RWPE1 (cell line): ENCODE results near the gene OR1K1.

Experiments
- CTCF ChIA-PET: fragments of 350-600 bp; sonication (Branson Sonifier 250); formaldehyde crosslinking; extraction: SDS; loops from one replicate; lab custom pipeline; 2021; lab: Yijun Ruan, JAX
- POLR2A ChIA-PET: fragments of 400-600 bp; formaldehyde crosslinking; extraction: SDS; loops from one replicate; lab custom pipeline; 2020; ENCODE audit warnings: antibody characterized with exemption; ENCODE audit not compliant: low non-redundant PET; lab: Yijun Ruan, JAX
- DNase-seq: peaks from one replicate; pipeline ENCODE4 v3.0.0; 2012; ENCODE audit warnings: low spot score
- H3K27ac ChIP-seq: fragments of 450-650 bp; 2 replicates; pipeline ENCODE4 v1.5.1; 2017
- TF ChIP-seq, protein P1 (sequence below): fragments of 450-650 bp; conservative IDR thresholded peaks from 2 replicates; pipeline ENCODE4 v1.5.1; 2017; ENCODE audit warnings: low read depth, mild to moderate bottlenecking

Gene OR1K1, protein sequence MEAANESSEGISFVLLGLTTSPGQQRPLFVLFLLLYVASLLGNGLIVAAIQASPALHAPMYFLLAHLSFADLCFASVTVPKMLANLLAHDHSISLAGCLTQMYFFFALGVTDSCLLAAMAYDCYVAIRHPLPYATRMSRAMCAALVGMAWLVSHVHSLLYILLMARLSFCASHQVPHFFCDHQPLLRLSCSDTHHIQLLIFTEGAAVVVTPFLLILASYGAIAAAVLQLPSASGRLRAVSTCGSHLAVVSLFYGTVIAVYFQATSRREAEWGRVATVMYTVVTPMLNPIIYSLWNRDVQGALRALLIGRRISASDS

DNA sequence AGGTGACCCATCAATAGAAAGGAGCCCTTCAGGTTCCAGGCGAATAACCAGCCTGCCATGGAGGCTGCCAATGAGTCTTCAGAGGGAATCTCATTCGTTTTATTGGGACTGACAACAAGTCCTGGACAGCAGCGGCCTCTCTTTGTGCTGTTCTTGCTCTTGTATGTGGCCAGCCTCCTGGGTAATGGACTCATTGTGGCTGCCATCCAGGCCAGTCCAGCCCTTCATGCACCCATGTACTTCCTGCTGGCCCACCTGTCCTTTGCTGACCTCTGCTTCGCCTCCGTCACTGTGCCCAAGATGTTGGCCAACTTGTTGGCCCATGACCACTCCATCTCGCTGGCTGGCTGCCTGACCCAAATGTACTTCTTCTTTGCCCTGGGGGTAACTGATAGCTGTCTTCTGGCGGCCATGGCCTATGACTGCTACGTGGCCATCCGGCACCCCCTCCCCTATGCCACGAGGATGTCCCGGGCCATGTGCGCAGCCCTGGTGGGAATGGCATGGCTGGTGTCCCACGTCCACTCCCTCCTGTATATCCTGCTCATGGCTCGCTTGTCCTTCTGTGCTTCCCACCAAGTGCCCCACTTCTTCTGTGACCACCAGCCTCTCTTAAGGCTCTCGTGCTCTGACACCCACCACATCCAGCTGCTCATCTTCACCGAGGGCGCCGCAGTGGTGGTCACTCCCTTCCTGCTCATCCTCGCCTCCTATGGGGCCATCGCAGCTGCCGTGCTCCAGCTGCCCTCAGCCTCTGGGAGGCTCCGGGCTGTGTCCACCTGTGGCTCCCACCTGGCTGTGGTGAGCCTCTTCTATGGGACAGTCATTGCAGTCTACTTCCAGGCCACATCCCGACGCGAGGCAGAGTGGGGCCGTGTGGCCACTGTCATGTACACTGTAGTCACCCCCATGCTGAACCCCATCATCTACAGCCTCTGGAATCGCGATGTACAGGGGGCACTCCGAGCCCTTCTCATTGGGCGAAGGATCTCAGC is at the start of gene OR1K1:
Gene OR1K1 (plus strand): TSS at position 58 of the 995 bp plus-strand sequence. CDS start 0 bp downstream, at position 58.
- POLR2A ChIA-PET = interaction anchor here (0.7 kb wide), 1 partner anchor 247 kb away, joined by 3 read pairs; no protein-coding TSS in a partner anchor
- no peak within 1 kb of the TSS for H3K27ac ChIP-seq
- DNase-seq = no peak
- TF ChIP-seq, protein P1, sequence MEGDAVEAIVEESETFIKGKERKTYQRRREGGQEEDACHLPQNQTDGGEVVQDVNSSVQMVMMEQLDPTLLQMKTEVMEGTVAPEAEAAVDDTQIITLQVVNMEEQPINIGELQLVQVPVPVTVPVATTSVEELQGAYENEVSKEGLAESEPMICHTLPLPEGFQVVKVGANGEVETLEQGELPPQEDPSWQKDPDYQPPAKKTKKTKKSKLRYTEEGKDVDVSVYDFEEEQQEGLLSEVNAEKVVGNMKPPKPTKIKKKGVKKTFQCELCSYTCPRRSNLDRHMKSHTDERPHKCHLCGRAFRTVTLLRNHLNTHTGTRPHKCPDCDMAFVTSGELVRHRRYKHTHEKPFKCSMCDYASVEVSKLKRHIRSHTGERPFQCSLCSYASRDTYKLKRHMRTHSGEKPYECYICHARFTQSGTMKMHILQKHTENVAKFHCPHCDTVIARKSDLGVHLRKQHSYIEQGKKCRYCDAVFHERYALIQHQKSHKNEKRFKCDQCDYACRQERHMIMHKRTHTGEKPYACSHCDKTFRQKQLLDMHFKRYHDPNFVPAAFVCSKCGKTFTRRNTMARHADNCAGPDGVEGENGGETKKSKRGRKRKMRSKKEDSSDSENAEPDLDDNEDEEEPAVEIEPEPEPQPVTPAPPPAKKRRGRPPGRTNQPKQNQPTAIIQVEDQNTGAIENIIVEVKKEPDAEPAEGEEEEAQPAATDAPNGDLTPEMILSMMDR = no peak
- CTCF ChIA-PET = interaction anchor here (0.7 kb wide), 1 partner anchor 335 kb away, joined by 3 read pairs; no protein-coding TSS in a partner anchor

DNA sequence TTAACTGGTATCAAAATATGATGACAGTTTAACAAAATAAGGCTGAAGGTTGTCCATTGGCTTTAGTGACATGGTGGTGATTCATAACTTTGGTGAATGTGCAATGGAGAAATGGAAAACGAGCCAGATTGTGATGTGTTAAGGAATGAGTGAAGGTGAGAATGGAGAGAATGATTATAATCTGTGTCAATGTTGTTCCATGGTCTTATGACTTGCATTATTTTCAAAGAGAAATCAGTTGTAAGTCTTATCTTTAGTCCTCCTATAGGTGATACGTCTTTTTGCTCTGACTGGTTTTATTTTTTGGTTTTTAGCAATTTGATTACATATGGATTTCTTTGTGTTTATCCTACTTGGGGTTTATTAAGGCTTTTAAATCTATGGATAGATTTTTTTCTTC is 45.1 kb upstream of the OR1K1 start:
- no peak for DNase-seq
- TF ChIP-seq, protein P1 = no peak
- CTCF ChIA-PET = no interaction called here
- POLR2A ChIA-PET = no interaction called here
- no peak overlapping the region for H3K27ac ChIP-seq

DNA sequence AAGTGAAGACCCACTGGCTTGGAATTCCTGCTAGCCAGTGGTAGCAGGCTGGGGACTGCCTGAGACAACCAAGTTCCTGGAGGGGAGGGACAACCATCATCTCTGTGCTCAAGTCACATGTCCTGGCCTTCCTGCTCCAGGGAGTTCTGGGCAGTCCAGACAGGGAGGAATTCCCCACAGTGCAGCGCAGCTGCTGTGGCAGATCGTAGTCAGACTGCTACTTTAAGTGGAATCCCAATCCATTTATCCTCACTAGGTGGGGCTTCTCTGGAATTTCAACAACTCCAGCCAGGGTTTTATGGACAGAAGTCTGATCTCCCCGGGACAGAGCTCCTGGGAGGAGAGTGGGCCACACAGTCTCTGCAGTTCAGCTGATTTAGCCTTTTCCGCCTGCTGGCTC is 32.1 kb upstream of the OR1K1 start:
- POLR2A ChIA-PET = no interaction called here
- DNase-seq = no peak
- TF ChIP-seq, protein P1 = no peak
- no peak overlapping the region for H3K27ac ChIP-seq
- CTCF ChIA-PET = interaction anchor here (0.6 kb wide), 1 partner anchor 1068 kb away, joined by 3 read pairs; no protein-coding TSS in a partner anchor

DNA sequence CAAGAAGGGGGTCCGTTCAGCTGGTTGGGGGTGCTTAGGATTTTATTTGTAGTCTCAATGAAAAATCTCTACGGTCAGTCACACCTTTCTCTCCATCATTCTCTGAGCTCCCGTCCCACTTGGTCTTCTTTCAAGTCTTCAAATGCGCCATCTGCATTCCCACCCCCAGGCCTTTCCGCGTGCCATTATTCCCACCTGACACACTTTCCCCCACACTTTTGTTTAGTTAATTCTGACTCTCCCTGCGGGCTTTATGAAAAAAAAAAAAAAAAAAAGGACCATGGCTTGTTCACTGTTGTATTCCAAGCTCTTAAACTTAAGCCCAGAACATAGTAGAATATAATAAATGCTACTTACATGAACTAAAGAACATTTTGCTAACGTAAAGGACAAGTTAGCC is 22.9 kb upstream of the OR1K1 start:
- ChIA-PET POLR2A (no interaction called here), CTCF (interaction anchor here (0.6 kb wide), 1 partner anchor 475 kb away, joined by 4 read pairs; no protein-coding TSS in a partner anchor)
- TF ChIP-seq, protein P1 = no peak
- DNase-seq = no peak
- H3K27ac ChIP-seq = no peak overlapping the region

DNA sequence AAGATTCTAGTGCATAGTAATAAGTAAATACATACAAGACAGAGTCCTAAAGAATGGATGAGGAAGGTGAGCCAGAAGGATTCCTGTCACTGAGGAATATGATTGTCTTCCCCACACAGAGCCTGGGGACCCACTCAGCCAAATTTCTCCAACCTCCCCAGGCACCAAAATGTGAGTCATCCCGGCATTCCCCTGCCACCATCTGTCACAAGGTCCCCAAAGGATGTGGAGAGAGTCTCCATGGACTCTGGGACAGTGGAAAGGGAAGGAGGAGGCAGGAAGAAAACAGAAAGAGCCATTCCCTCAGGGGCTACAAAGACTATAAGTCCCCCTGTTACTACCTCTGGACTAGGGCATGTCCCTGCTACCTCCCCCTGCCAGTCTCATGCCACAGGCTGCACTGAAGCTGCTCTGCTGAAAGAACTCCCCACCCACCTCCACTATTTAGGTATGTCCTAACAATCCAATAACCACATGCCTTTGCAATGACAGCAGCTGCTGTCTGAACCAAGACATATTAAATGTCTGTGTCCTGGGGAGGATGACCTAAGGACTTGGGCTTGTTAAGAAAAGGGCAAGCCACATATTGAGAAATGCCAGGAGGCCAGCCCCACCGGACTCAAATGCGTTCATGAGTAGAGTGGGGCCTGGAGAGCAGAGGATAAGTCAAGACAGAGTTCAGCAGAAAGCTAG is 21.8 kb upstream of the OR1K1 start:
- TF ChIP-seq, protein P1 = no peak
- ChIA-PET CTCF (interaction anchor here (0.6 kb wide), 1 partner anchor 41 kb away, joined by 3 read pairs; no protein-coding TSS in a partner anchor), POLR2A (no interaction called here)
- peak; percentile 63 for DNase-seq
- H3K27ac ChIP-seq = no peak overlapping the region
